ENCODE measurements around the gene SREBF1.

Gene SREBF1

GRCh38 chr17:17788967-17789366, 47.8 kb downstream of the SREBF1 start:
- in situ Hi-C loops (cut with MboI; ENCODE audit: low pct_unique_long_range_greater_than_20kb, low sequenced_read_pairs), result no loop called here
- no peak for DNase-seq

- no peak for DNase-seq
- in situ Hi-C loops (cut with MboI; ENCODE audit: low pct_unique_long_range_greater_than_20kb, low sequenced_read_pairs), result no loop called here
Observed at GRCh38 chr17:17787568-17787967, 49.2 kb downstream of the SREBF1 start.

- in situ Hi-C loops (cut with MboI; ENCODE audit: low pct_unique_long_range_greater_than_20kb, low sequenced_read_pairs), result no loop called here
- no peak for DNase-seq
Observed at GRCh38 chr17:17786998-17787397, 49.8 kb downstream of the SREBF1 start.

GRCh38 chr17:17785407-17785806, 51.4 kb downstream of the SREBF1 start:
- no peak for DNase-seq
- in situ Hi-C loops (cut with MboI; ENCODE audit: low pct_unique_long_range_greater_than_20kb, low sequenced_read_pairs), result no loop called here

GRCh38 chr17:17784657-17785267, 52.0 kb downstream of the SREBF1 start:
- DNase-seq, result peak; percentile 34
- in situ Hi-C loops (cut with MboI; ENCODE audit: low pct_unique_long_range_greater_than_20kb, low sequenced_read_pairs), result no loop called here

- in situ Hi-C loops (cut with MboI; ENCODE audit: low pct_unique_long_range_greater_than_20kb, low sequenced_read_pairs), result no loop called here
- peak; percentile 72 for DNase-seq
Observed at GRCh38 chr17:17783825-17784656, 52.7 kb downstream of the SREBF1 start.

- peak; percentile 47 for DNase-seq
- in situ Hi-C loops (cut with MboI; ENCODE audit: low pct_unique_long_range_greater_than_20kb, low sequenced_read_pairs), result no loop called here
Observed at GRCh38 chr17:17783116-17783824, 53.5 kb downstream of the SREBF1 start.

GRCh38 chr17:17782523-17783115, 54.2 kb downstream of the SREBF1 start:
- DNase-seq, result peak; percentile 28
- in situ Hi-C loops (cut with MboI; ENCODE audit: low pct_unique_long_range_greater_than_20kb, low sequenced_read_pairs), result no loop called here

GRCh38 chr17:17781591-17782496, 54.9 kb downstream of the SREBF1 start:
- in situ Hi-C loops (cut with MboI; ENCODE audit: low pct_unique_long_range_greater_than_20kb, low sequenced_read_pairs), result no loop called here
- DNase-seq, result peak; percentile 32

- peak; percentile 50 for DNase-seq
- in situ Hi-C loops (cut with MboI; ENCODE audit: low pct_unique_long_range_greater_than_20kb, low sequenced_read_pairs), result no loop called here
Observed at GRCh38 chr17:17780922-17781590, 55.7 kb downstream of the SREBF1 start.

- DNase-seq, result no peak
Observed at GRCh38 chr17:17779015-17779611, 57.7 kb downstream of the SREBF1 start.

GRCh38 chr17:17778308-17779014, 58.3 kb downstream of the SREBF1 start:
- no peak for DNase-seq
- in situ Hi-C loops (cut with MboI; ENCODE audit: low pct_unique_long_range_greater_than_20kb, low sequenced_read_pairs), result no loop called here

More at GRCh38 chr17:17779015-17779611, 57.7 kb downstream of the SREBF1 start:
- in situ Hi-C loops (cut with MboI; ENCODE audit: low pct_unique_long_range_greater_than_20kb, low sequenced_read_pairs), result no loop called here

- in situ Hi-C loops (cut with MboI; ENCODE audit: low pct_unique_long_range_greater_than_20kb, low sequenced_read_pairs), result no loop called here
- no peak for DNase-seq
Observed at GRCh38 chr17:17776889-17777288, 59.9 kb downstream of the SREBF1 start.

GRCh38 chr17:17774009-17774881, 62.5 kb downstream of the SREBF1 start:
- DNase-seq, result no peak
- in situ Hi-C loops (cut with MboI; ENCODE audit: low pct_unique_long_range_greater_than_20kb, low sequenced_read_pairs), result no loop called here

- DNase-seq, result no peak
- in situ Hi-C loops (cut with MboI; ENCODE audit: low pct_unique_long_range_greater_than_20kb, low sequenced_read_pairs), result no loop called here
Observed at GRCh38 chr17:17772231-17772630, 64.6 kb downstream of the SREBF1 start.

GRCh38 chr17:17771498-17772201, 65.1 kb downstream of the SREBF1 start:
- in situ Hi-C loops (cut with MboI; ENCODE audit: low pct_unique_long_range_greater_than_20kb, low sequenced_read_pairs), result no loop called here
- no peak for DNase-seq
